GM18505 (cell line): ENCODE results near the gene PRKAG2.
"Not testable (repeated sequence)": the region's sequence is repeated elsewhere in the genome, so short reads cannot be mapped to it uniquely, and the experiment has no call there.

Source experiments
- ATAC-seq: cut with Tn5 transposase; IDR thresholded peaks from one replicate; pipeline ENCODE4 v1.9.1; 2021; ENCODE audit not compliant: unreplicated experiment
- POLR2A ChIP-seq: IDR thresholded peaks from 4 replicates; pipeline ENCODE4 v1.6.1; 2011; ENCODE audit warnings: borderline replicate concordance; ENCODE audit not compliant: insufficient read depth, insufficient read length; ENCODE audit errors: extremely low read depth

Gene PRKAG2

DNA sequence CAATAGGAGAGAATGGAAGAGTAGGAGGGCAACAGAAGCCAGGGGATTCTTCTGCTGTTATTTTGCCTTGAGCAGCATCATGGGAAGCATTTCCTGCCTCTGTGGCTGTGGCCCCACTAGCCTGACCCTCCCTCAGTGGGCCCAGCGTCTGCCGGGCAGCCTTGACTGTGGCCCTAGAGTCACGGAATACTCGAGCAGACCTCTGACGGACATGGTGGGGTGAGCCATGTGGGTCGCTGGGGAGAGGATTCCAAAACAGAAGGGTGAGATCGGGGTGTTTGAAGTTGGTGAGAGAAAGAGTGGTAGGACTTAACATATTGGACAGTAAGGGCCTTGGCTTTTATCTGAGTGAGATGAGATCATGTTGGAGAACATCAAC is 8.3 kb upstream of the PRKAG2 start:
- no peak for ATAC-seq
- TF ChIP-seq POLR2A = no peak

DNA sequence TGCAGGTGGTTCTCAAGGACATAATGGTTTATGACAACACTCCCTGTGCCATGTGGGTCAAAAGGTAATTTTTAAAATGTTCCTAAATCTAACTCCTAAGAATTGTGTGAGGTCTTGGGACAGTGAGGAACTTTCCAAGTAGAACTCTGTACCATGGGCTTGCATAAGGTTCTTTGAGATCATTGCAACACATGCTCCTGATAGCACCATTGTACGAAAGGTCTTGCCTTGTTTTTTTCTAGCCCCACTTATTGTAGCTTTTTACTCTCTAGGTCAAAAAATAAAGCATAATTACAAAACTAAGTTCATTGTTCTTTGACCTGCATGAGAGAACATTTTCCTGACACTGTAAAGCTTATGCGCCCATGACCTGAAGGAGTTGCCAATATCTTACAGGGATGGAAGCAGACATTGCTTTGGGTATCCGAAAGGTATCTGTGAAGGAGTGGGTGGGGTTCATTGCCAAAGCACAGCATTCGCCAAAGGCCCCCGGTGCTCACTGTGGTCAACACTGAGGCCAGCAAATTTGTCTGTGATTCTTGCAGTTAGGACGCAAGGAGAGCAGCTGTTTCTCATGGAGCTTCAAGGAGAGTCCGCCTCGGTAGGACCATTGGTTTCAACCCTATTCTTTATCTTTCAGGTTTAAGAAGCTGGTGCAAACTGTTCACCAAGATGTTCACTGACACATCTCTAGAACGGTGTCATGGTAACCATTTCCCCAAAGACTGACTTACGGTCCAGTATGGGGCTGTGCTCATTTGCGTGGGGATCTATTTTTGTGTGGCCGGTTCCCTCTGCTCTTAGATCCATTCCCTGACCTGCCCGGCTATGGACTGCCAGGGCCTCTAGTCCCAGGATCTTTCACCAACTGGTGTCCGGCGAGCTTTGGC is 7.6 kb upstream of the PRKAG2 start:
- no peak for TF ChIP-seq POLR2A
- ATAC-seq = no peak

DNA sequence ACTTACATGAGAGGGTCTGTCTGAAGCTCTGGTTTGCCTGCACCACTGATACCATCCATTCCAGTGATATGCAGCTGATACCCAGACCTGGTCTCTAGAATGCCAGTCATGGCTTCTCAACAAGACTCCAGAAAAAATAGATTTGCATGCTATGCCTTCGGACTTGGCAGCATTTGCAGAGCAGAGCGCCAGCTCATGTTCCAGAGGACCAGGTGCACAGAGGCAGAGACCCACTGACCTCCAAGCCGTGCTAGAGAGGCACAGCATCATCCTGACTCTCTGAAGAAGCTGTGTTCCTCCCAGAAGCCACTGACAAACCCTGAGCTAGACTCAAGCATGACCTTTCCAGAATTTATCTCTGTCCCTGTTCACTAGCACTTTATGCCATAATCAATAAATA is 6.9 kb upstream of the PRKAG2 start:
- no peak for TF ChIP-seq POLR2A
- ATAC-seq = no peak

DNA sequence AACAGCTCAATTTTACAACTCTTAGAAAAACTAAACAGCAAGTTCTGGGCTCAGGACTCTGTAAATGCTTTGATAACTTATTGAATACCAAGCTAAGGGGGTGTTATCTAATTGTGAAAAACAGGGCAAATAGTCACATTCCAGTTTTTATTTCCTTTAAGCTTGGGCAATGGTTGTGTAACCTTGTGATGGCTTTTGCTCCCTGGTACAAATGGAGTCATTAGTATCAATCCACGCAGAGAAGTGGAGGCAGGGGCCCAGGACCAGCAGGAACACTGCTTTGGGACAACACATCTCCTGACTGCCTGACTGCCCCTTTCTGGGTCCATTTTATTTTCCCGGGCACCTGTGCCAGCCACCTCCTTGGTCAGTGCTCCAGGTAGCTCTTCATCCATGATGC is 5.8 kb upstream of the PRKAG2 start:
- ATAC-seq = no peak
- TF ChIP-seq POLR2A = no peak

DNA sequence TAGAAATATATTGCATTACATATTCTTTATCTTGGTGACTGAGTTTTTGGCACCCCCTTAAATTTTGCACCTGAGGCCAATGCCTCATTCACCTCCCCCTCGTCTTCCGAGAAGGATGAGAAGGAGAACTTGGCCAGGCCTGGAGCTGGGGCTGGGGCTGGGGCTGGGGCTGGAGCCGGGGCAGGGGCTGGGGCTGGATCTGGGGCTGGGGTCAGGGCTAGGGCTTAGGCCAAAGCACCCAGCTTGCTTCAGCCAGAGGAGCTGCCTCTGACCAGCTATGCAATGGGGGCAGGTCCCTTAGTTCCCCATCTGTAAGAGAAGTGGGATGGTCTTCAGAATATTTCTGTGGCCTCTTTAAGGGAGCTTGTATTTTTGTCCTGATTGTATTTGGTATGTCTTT is 3.8 kb upstream of the PRKAG2 start:
- TF ChIP-seq POLR2A = no peak

DNA sequence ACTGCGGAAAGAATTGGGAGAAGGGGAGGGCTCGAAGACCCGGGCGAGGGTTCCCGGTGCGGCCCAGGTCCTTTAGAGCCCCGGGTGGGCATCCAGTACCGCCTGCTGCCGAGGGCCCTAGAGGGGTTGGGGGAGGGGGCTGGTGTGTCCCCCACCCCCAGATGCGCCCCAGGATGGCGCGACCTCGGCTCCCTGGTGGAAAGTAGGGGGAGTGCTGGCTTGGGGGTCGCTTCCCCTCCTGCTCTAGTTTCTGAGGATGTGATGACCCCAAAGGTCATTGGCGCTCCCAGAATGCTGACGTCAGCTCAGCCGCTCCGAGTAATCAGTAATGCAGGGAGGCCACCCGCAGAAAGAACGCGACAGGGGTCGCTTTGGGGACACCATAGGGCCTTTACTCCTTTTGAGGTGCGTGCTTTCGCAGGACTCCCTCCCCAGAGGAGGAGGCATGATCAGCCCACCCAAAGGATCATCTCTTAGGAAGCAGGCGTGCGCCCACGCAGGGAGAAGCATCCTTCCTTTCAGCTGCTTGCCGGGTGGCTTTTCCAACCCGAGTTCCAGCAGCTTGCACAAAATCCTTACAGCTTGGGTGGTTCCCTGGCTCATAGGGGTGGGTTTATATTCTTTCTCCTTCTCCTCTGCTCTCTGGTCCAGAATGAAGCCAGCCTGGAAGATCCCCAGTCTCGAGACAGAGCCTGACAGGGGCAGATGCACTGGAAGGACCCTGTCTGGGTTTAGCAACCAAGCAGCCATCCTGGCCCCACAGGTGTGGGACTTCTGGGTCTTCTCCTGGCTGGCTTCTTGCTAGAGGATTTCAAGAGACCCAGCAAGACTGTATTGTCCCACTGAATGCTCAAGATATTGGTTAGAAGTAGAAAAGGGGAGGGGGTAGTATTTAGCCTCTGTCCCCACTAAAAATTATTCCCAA is 1.3 kb upstream of the PRKAG2 start:
- TF ChIP-seq POLR2A = no peak
- no peak for ATAC-seq

More for the DNA sequence above, 3.8 kb upstream of the PRKAG2 start:
- no peak for ATAC-seq

DNA sequence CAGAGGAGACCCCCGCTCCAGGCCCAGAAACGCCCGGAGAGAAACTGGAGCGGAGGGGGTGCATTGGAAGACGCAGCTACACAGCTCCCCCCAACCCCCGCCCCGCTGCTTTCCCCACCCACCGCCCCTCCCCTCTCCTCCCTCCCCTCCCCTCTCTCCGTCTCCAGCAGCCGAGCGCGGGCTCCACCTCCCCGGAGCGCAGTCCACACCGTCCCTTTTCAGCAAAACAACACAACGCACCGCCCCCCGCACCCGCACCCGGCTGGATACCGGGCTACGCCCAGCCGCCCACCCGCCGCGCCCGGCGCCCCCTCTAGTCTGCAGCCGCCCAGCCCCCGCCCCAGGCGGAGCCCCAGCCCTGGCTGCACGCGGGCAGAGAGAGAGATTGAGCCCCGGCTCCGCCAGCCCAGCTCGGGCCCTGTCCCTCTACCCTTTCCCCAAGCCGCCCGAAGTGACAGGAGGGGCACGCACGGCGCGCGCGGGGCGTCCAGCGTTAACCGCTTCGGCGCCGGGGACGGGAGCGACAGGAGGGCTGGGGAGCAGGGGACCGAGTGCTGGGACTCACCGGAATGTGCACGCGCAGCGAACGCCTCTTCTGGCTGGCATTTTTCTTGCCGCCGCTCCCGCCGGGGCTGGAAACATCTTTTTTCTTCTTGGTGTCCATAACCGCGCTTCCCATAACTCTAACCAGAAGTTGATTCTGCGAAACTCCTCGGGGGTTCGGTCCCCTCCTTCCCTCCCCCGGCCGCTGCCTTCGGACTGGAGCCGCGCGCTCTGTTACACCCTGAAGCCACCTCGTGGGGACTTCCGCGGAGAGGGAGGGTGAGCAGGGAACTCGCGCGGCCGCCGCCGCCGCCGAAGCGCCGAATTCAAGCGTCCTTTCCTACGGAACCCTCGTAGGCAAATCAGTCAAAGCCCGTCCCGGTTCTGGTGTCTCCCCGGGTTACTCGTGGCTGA is 695 bp downstream of the PRKAG2 start:
- no peak for TF ChIP-seq POLR2A
- no peak for ATAC-seq

DNA sequence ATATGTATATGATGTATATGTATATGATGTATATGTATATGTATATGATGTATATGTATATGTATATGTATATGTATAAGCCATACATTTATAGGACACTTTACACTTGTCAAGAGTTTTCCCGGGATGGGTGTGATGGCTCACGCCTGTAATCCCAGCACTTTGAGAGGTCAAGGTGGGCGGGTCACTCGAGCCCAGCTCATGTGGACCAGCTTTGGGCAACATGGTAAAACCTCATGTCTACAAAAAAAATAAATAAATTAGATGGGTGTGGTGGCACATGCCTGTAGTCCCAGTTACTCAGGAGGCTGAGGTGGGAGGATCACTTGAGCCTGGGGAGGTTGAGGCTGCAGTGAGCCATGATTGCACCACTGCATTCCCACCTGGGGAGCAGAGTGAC is 2.4 kb downstream of the PRKAG2 start:
- not testable (repeated sequence) for ATAC-seq

DNA sequence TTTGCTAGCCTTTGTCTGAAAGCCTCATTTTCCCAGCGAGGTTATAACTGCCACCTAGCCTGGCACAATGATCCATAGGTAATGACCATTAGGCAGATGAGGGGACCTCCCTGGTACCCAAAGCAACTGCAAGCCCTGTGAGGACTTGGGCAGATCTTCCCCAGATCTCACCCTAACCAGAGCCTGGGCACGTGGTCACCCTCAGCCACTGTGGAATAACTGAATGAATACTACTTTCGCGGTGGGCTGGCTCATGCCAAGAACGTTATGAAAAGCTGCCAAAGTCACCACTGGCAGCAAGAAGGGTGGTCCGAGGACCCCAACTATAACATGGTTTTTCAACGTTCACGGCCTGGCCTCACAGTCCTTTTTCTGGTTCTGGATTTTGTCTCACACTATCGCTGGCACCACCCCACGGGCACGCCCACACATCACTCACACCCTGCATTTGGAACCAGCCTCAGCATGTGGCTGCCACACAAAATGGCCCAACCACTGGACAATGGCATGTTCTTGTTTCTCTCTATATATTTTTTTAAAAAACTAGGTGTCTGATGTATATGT is 3.4 kb downstream of the PRKAG2 start:
- ATAC-seq = no peak
- no peak for TF ChIP-seq POLR2A

DNA sequence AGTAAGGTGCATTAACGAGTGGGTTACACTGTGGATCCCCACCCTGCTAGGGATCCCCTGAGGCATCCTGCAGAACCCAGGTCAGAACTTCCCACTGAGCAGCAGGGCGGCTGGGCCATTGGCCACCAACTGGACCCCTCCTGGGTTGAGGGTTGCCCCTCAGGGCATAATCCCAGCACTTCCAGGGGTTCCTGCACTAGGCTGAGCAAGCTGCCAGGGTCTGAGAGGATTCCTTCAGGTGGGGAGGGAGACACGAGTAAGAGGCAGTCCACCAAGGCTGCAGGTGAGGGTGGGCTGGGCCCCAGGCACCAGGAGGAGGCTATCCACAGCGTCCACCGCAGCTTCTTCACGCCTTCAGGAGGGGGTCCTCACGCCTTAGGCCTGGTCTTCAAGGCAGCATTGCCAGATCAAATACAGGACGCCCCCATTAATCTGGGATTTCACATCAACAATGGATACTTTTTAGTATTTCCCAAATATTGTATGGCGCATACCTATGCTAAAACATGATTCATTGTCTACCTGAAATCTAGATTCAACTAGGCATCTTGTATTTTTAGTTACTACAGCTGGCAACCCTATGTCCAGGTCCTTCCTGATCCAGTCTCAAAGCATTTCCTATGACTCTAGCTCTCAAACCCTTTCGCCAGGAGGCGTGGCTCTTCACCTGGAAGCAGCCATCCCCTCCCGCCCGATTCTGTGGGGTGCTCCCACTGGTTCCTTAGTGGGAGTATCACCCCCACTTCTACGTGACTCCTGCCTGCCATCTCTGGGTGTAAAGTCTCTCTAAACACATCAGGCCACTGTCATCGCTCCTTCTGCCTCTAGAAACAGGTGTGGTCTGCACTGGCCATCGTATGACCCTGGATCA is 4.1 kb downstream of the PRKAG2 start:
- TF ChIP-seq POLR2A = no peak
- no peak for ATAC-seq

DNA sequence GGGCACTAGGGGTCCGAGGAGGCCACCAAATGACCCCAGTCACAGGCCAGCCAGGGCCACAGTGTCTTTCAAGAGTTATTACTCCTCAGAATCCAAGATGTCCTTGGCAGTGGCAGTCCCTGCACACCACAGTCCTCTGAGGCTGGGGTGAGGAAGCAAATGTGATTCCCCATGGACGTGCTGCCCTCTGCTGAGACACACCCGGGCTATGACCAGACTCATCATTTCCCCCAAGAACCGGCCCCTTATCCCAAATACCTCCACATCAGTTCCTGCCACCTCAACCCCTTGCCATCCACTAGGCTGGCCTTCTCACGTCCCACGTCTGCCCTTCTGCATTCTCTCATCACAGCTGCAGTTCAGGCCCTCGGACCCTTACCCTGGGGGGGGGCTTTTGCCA is 5.0 kb downstream of the PRKAG2 start:
- TF ChIP-seq POLR2A = no peak
- no peak for ATAC-seq
